ENCODE results near the gene CDKN1B.

Gene CDKN1B

DNA sequence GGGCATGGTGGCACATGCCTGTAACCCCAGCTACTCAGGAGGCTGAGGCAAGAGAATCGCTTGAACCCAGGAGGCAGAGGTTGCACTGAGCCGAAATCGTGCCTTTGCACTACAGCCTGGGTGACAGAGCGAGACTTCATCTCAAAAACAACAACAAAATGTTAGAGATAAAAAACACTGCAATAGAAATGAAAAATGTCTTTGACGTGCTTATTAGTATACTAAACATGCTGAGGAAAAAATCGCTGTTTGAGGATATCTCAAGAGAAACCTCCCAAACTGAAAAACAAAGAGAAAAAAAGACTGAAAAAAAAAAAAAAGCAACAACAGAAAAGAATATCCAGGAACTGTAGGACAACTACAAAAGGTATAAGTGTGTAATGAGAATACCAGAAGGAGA is 53.1 kb downstream of the CDKN1B start:
- DNase-seq: no peak

Data from SIG-M5 (cell line).